A673 (cell line): Measurements from ENCODE around the gene TNFAIP1. TPM values are rescaled to one million over a fixed set of nuclear protein-coding genes. Genes with fewer than 3 reads are reported as not detected.

ENCODE experiments used
- BruUV-seq: library from RNA; stranded (reverse); fragments of 400-500 nt; replicated peaks from 2 replicates; lab custom pipeline; 2021; lab: Mats Ljungman, UMichigan
- CTCF ChIA-PET: fragments of 300-600 bp; sonication (Branson Sonifier 250); formaldehyde crosslinking; loops from one replicate; lab custom pipeline; 2022; ENCODE audit warnings: antibody characterized with exemption; lab: Charles Lee
- POLR2A ChIA-PET: fragments of 300-600 bp; sonication (Branson Sonifier 250); formaldehyde crosslinking; loops from one replicate; lab custom pipeline; 2022; ENCODE audit warnings: antibody characterized with exemption; ENCODE audit not compliant: low non-redundant PET; lab: Charles Lee
- DNase-seq: peaks from one replicate; pipeline ENCODE4 v3.0.0-alpha.2; 2015; ENCODE audit warnings: low spot score
- H3K27ac ChIP-seq: fragments of 200-600 bp; sonication (generic); 2 replicates; pipeline ENCODE4 v1.5.1; 2016; ENCODE audit warnings: mixed run types, low read depth, mild to moderate bottlenecking, mixed read lengths, antibody characterized with exemption, low read length; ENCODE audit not compliant: poor library complexity, severe bottlenecking
- H3K27me3 ChIP-seq: fragments of 200-600 bp; sonication (generic); replicated peaks from 2 replicates; pipeline ENCODE4 v1.6.1; 2017; ENCODE audit warnings: mixed run types, low read depth, mild to moderate bottlenecking, mixed read lengths, antibody characterized with exemption, low read length; ENCODE audit not compliant: insufficient read depth, poor library complexity
- H3K36me3 ChIP-seq: fragments of 200-600 bp; sonication (generic); 2 replicates; pipeline ENCODE4 v1.6.1; 2016; ENCODE audit warnings: mixed run types, mild to moderate bottlenecking, mixed read lengths, antibody characterized with exemption, low read length; ENCODE audit not compliant: insufficient read depth, poor library complexity, severe bottlenecking
- H3K4me1 ChIP-seq: fragments of 200-600 bp; sonication (generic); 2 replicates; pipeline ENCODE4 v1.6.1; 2017; ENCODE audit warnings: mixed run types, mild to moderate bottlenecking, mixed read lengths, antibody characterized with exemption, low read length; ENCODE audit not compliant: insufficient read depth, poor library complexity, severe bottlenecking
- H3K4me3 ChIP-seq: fragments of 200-600 bp; sonication (generic); 2 replicates; pipeline ENCODE4 v1.5.1; 2016; ENCODE audit warnings: low read depth, mixed run types, mild to moderate bottlenecking, mixed read lengths, low read length; ENCODE audit not compliant: poor library complexity, severe bottlenecking
- H3K9me3 ChIP-seq: fragments of 200-600 bp; sonication (generic); 2 replicates; pipeline ENCODE4 v1.6.1; 2016; ENCODE audit warnings: mixed run types, low read depth, mild to moderate bottlenecking, mixed read lengths, antibody characterized with exemption, low read length; ENCODE audit not compliant: poor library complexity, severe bottlenecking
- CTCF ChIP-seq: fragments of 300-800, 200-600 bp; sonication (generic); conservative IDR thresholded peaks from 2 replicates; pipeline ENCODE4 v1.5.1; 2017; ENCODE audit warnings: low read depth, mild to moderate bottlenecking, antibody characterized with exemption, low read length, moderate library complexity, mixed read lengths
- EZH2 ChIP-seq: fragments of 200-600 bp; sonication (generic); IDR thresholded peaks from 2 replicates; pipeline ENCODE4 v1.6.1; 2017; ENCODE audit warnings: borderline replicate concordance, low read depth, mild to moderate bottlenecking, mixed read lengths, antibody characterized with exemption, low read length; ENCODE audit not compliant: poor library complexity, severe bottlenecking
- intact Hi-C: fragments of 100-400 bp; cut with micrococcal nuclease; formaldehyde crosslinking; loops from one replicate; pipeline ENCODE4 v1.10.0; 2022; ENCODE audit not compliant: unreplicated experiment
- total RNA-seq: library from RNA; stranded (reverse); gene quantifications from 2 replicates; pipeline ENCODE4 v1.2.3, GENCODE V29; 2021

Gene TNFAIP1
- total RNA-seq, 1 experiment from 2014 or later: 27.5 TPM

- Histone ChIP-seq H3K4me3 (no peak overlapping the region), H3K4me1 (peaks cover 6% of the 10 kb centered on the region), H3K27ac (no peak overlapping the region), H3K9me3 (no peaks in the 10 kb centered on the region), H3K27me3 (no peaks in the 10 kb centered on the region), H3K36me3 (peaks cover 52% of the 10 kb centered on the region)
- DNase-seq: no peak
- ChIA-PET CTCF (no interaction called here), POLR2A (interaction anchor here (0.7 kb wide), 1 partner anchor 42 kb away, joined by 3 read pairs; no protein-coding TSS in a partner anchor)
- no TSS peak for BruUV-seq
- TF ChIP-seq CTCF (no peak), EZH2 (no peak)
- intact Hi-C loops: no loop called here
Observed at GRCh38 chr17:28327709-28328108, 7.9 kb upstream of the TNFAIP1 start.

GRCh38 chr17:28328325-28328724, 7.2 kb upstream of the TNFAIP1 start:
- no peak overlapping the region for H3K27ac ChIP-seq

GRCh38 chr17:28330671-28331070, 4.9 kb upstream of the TNFAIP1 start:
- DNase-seq: no peak
- POLR2A ChIA-PET: interaction anchor here (0.6 kb wide), 1 partner anchor 124 kb away, joined by 6 read pairs; no protein-coding TSS in a partner anchor
- peaks cover 43% of the 10 kb centered on the region for H3K36me3 ChIP-seq
- no peak overlapping the region for H3K4me3 ChIP-seq
- no peak for TF ChIP-seq CTCF
- TF ChIP-seq EZH2: no peak
- intact Hi-C loops: no loop called here
- peaks cover 4% of the 10 kb centered on the region for H3K4me1 ChIP-seq
- no peaks in the 10 kb centered on the region for H3K27me3 ChIP-seq
- H3K27ac ChIP-seq: no peak overlapping the region
- CTCF ChIA-PET: no interaction called here
- no peaks in the 10 kb centered on the region for H3K9me3 ChIP-seq
- BruUV-seq: no TSS peak

More at GRCh38 chr17:28328325-28328724, 7.2 kb upstream of the TNFAIP1 start:
- POLR2A ChIA-PET: interaction anchor here (0.7 kb wide), 1 partner anchor 43 kb away, joined by 3 read pairs; no protein-coding TSS in a partner anchor
- H3K36me3 ChIP-seq: peaks cover 52% of the 10 kb centered on the region
- no TSS peak for BruUV-seq
- H3K9me3 ChIP-seq: no peaks in the 10 kb centered on the region
- H3K4me1 ChIP-seq: no peaks in the 10 kb centered on the region
- DNase-seq: no peak
- intact Hi-C loops: no loop called here
- CTCF ChIA-PET: no interaction called here
- no peak overlapping the region for H3K4me3 ChIP-seq
- H3K27me3 ChIP-seq: no peaks in the 10 kb centered on the region
- no peak for TF ChIP-seq CTCF
- TF ChIP-seq EZH2: no peak
